22Rv1 (cell line): ENCODE data around the gene PGM5.
"Not testable (repeated sequence)": the region's sequence is repeated elsewhere in the genome, so short reads cannot be mapped to it uniquely, and the experiment has no call there.

Experiments used
- CTCF ChIP-seq: fragments of 450-650 bp; IDR thresholded peaks from 2 replicates; pipeline ENCODE4 v1.5.1; 2017; ENCODE audit warnings: mild to moderate bottlenecking
- ZFX ChIP-seq: fragments of 450-650 bp; IDR thresholded peaks from 2 replicates; pipeline ENCODE4 v1.6.1; 2017; ENCODE audit warnings: antibody characterized with exemption, borderline replicate concordance

- not testable (repeated sequence) for TF ChIP-seq CTCF, ZFX
These were observed 48.8 kb upstream of the PGM5 start for GRCh38 chr9:68307654-68308053.
